ENCODE measurements around the gene PPARA.
"Not testable (repeated sequence)": the region's sequence is repeated elsewhere in the genome, so short reads cannot be mapped to it uniquely, and the experiment has no call there.

The PPARA gene

DNA sequence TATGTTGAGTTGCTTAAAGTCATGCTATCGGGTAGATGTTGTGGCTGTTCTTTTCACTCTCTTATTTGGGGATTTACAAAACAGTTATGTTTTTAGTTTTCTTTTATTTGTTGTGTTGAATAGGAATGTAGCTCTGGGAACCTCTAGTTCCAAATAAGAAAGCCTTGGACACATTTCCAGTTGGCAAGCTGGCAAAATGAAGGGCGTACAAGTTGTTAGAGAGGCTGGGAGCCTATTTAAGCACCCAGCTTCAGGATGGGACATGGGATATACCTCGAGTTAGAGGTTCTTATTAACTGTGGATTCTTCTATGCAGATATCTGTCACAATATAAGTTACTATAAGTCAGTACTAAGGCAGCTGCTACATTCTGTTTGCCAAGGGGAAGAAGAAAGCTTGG, 22.8 kb downstream of the PPARA start:
- no peak for DNase-seq (ENCODE audit: low spot score)

DNA sequence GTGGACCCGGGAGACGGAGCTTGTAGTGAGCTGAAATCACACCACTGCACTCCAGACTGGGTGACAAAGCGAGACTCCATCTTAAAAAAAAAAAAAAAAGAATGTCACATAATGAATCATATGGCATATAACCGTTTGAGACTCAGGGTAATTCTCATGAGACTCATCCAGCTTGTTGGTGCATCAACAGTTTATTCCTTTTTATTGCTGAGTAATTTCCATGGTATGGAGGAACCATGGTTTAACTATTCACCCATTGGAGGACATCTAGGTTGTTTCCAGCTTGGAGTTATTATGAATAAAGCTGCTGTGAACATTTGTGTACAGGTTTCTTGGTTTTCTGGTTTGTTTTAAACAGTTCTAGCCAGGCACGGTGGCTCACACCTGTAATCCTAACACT, 25.3 kb downstream of the PPARA start:
- DNase-seq (ENCODE audit: low spot score), result no peak

DNA sequence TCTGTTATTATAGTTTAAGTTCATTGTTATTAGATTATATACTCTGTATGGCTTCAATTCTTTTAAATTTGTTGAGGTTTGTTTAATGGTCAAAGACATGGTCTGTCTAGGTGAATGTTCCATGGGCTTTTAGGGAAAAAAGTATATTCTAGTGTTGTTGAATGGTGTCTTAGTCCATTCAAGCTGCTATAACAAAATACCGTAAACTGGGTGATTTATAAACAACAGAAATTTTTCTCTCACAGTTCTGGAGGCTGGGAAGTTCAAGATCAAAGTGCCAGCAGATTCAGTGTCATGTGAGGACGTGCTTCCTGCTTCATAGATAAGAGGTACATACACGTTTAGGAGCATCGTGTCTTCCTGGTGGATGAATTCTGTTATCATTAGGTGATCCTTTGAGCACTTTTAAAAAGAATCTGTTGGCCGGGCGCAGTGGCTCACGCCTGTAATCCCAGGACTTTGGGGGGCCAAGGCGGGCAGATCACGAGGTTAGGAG, 26.2 kb downstream of the PPARA start:
- DNase-seq (ENCODE audit: low spot score), result no peak

- no peak for DNase-seq (ENCODE audit: low spot score)
Observed at GRCh38 chr22:46178755-46179505, 28.6 kb downstream of the PPARA start.

- no peak for DNase-seq (ENCODE audit: low spot score)
Observed at GRCh38 chr22:46179748-46180147, 29.4 kb downstream of the PPARA start.

- DNase-seq (ENCODE audit: low spot score), result no peak
Observed at GRCh38 chr22:46180370-46181137, 30.2 kb downstream of the PPARA start.

DNA sequence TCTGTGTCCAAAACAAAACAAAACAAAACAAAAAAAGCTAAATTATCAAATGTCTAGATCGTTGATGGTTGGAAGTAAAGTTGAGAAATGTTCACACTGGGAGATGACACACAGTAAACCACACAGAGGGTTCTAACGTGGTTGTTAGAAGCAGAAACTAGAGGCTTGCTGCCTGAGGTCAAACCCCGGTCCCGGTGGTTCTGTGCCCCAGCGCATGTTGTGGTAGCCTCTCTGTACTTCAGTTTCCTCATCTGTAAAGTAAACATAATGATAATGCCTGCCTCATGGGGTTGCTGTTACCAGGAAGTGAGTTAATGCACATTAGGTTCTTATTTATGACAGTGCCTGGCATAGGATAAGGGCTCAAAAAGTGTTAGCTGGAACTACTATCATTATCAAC, 33.4 kb downstream of the PPARA start:
- no peak for DNase-seq (ENCODE audit: low spot score)

DNA sequence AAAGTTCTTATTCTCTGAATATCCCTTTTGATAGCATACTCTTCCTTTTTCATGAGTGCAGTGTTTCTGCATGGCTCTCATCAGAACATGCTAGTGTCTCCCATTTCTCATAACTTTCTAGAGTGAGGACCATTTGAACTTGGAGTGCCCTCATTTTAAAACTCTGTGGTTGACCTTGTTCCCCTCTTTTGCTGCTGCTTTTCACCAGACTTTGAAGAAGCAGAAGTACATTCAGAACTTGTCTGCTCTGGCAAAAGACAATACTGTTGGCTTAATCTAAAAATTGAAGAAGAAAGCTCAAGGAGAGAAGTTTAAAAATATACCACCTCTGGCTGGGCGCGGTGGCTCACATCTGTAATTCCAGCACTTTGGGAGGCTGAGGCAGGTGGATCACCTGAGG, 35.0 kb downstream of the PPARA start:
- no peak for DNase-seq (ENCODE audit: low spot score)

DNA sequence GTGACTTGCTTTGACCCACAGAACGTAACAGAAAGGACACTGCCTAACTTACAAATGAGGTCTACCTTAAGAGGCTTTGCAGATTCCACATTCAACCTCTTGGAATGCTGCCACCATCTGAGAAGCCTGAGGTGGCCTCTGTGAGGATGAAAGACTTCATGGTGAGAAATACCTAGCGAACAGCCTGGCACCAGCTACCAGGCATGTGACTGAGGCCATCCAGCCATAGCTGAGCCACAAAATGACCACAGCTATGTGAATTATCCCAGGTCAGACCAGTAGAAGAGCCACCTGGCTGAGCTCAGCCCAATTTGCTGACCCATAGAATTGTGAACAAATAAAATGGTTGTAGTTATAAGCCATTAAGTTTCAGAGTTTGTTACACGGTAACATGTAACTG, 37.5 kb downstream of the PPARA start:
- DNase-seq (ENCODE audit: low spot score), result no peak

DNA sequence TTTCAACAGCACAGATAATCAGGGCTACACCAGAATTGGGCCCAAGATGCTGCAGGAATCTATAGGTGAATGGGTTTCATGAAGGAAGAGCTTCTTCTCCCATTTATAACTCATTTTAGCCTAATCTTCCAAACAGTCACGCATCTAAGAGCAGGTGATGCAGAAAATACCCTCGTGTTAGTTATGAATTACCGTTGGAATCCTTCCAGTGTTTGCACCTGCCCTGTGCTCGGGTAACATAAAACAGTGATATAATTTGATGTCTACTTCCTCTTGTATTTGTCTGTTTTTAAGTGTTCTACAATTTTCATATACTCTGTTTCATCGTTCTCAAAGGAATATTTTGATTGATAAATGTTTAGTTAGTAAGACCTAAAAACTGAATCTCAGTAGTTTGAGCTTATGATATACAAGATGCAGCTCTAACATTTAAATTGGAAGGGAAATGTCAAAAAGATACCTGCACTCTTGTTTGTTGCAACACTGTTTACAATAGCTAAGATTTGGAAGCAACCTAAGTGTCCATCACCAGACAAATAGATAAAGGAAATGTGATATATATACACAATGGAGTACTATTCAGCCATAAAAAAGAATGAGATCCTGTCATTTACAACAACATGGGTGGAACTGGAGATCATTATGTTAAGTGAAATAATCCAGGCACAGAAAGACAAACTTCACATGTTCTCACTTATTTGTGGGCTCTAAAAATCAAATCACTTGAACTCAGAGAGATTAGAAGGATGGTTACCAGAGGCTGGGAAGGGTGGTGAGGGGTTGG, 42.1 kb downstream of the PPARA start:
- no peak for DNase-seq (ENCODE audit: low spot score)

DNA sequence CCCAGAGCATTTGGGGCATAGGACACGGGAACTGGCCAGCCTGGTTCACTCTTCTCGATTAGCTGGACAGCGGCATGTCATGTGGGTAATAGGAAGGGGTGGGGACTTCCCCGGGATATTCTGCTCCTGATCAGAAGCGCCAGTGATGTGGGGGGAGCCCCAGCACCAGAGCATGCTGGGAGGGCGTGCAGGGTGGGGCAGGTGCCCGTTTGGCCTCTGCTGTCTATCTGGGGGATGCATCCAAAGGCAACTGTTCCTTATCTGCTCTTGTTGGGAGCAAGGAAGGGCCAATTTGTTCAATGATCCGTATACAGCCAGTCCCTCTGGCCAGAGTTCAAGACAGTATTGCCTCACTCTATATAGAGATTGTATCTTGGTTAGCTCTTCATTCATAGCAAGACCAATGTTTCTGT, 43.6 kb downstream of the PPARA start:
- DNase-seq (ENCODE audit: low spot score), result no peak

DNA sequence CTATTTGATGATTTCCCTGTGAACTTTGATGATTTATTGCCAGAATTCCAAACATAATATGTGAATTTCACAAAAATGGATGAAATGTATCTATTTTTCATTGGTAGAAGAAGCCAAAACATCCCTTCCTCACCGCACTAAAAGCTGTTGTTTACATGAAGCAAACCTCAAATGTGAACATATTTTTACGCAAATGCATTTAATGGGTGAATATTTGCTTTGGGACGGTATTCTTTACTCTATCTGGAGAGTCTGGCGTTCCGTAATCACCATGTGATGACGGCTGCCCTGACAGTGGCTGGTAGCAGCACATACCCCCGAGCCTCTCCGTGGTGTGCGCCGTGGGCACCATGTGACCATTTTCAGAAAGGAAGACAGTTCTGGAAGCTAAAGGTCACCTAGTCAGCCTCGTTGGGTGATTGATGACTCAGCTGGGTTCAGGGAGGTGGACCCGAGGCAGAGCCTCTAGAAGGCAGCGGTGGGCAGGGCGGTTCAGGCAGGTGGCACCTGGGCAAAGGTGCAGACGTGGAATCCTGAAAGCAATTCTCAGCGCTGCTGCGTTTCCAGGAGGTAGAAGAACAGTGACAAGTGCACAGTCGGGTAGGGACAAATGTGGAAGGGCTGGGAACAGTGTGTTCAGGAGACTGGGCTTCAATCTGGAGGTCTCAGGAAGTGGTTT, 45.3 kb downstream of the PPARA start:
- DNase-seq (ENCODE audit: low spot score), result no peak

- DNase-seq (ENCODE audit: low spot score), result no peak
Observed at GRCh38 chr22:46196278-46196677, 46.0 kb downstream of the PPARA start.

DNA sequence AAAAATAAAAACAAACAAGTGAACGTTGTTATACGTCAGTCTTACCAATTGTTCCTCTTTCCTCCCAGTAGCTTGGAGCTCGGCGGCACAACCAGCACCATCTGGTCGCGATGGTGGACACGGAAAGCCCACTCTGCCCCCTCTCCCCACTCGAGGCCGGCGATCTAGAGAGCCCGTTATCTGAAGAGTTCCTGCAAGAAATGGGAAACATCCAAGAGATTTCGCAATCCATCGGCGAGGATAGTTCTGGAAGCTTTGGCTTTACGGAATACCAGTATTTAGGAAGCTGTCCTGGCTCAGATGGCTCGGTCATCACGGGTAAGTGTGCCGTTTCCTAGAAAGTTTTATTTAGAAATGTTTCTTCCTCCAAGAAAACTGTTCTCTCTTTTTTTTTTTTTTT, 47.9 kb downstream of the PPARA start:
- DNase-seq (ENCODE audit: low spot score), result no peak

DNA sequence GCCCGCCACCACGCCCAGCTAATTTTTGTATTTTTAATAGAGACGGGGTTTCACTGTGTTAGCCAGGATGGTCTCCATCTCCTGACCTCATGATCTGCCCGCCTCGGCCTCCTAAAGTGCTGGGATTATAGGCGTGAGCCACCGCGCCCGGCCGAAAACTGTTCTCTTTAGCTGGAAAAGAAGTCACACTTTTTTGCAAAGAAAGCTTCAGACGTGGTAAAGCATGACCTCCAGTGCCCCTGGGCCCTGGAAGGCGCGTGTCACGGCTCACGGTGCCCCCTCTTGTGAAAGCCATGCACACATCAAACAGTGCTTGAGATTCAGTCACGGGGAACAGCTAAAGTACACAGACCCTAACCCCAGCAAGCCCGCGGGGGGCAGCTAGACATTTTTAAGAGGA, 48.5 kb downstream of the PPARA start:
- not testable (repeated sequence) for DNase-seq (ENCODE audit: low spot score)

GRCh38 chr22:46201059-46201757, 50.9 kb downstream of the PPARA start:
- no peak for DNase-seq (ENCODE audit: low spot score)

DNA sequence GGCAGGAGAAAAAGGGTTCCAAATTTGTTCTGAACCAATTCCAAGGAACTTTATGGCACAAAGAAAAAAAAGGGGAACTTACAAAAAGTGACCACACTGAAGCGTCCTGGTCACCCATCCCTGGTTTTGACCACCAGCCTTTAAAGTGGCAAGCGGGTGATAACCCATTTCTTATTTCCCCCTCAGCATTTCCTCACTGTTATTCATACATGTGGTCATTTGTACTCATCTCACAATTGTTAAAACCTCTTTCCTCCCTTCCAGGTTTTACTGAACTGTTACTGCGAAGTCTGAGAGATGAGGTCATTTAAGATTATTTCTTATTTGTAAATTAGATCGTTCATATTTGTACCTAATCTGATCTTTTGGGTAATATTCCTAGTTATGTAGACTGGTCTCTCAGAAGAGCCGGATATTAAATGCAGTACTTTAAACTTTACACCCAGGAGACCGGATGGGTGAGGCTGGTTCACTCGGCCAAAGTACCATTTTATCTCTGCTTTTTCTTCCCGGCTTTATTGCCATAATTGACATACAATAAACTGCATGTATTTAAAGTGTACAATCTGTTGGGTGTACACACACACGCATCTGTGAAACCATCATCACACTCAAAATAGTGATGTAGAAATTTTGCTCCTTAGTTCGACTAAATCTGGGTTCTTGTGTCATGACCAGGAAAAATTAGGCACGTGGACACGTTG, 52.7 kb downstream of the PPARA start:
- DNase-seq (ENCODE audit: low spot score), result no peak

DNA sequence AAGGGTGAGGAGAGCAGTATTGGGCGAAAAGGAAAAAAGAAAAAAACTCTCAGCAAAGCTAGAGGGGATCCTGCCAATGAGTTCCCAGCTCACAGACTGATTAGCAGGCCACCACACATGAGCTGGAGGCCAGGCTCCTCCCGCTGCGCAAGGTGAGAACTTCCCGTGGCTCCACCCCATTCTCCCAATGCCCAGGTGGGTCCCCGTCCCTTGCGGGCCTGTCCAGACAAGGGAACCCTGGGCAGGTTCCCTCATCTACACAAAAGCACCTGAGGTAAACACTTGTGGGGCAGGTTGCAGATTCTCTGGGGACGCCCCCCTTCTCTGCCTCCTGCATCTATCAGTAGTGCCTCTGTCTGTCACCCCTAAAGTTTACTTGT, 53.3 kb downstream of the PPARA start:
- DNase-seq (ENCODE audit: low spot score), result no peak

DNA sequence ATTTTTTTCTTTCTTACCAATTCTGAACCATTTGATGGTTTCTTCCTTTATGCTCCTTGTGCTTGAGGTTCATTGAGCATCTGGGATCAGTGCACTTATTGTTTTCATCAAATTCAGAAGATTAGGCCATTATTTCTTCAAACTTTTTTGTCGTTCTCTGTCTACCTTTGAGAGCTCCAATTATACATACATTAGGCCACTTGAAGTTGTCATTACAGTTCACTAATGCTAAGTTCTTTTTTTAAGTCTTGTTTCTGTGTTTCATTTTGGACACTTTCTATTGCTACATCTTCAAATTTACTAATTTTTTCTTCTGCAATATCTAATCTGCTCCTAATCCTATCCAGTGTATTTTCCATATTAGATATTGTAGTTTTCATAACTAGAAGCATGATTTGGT, 58.9 kb downstream of the PPARA start:
- no peak for DNase-seq (ENCODE audit: low spot score)

- no peak for DNase-seq (ENCODE audit: low spot score)
Observed at GRCh38 chr22:46212195-46212594, 61.9 kb downstream of the PPARA start.

DNA sequence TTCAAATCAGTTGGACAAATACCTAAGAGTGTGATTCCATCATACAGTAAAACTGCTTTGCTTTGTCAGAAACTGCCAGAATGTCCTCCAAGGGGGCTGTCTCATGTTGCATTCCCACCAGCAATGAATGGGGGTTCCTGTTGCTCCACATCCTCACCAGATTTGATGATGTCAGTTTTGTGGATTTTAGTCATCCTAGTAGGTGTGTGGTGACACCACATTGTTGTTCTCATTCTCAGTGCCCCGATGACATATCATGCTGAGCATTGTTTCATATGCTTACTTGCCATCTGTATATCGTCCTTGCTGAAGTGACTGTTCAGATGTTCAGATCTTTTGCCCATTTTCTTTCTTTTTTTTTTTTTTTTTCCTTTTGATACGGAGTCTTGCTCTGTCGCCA, 62.7 kb downstream of the PPARA start:
- DNase-seq (ENCODE audit: low spot score), result no peak
